Panc1 (cell line): Measurements from ENCODE around the gene CEP128. TPM values are rescaled to one million over a fixed set of nuclear protein-coding genes. Genes with fewer than 3 reads are reported as not detected.

ENCODE experiments used
- ATAC-seq: fragments of 200-7000 bp; cut with Tn5 transposase; 2 replicates; pipeline ENCODE4 v1.9.1; 2020; ENCODE audit warnings: mild to moderate bottlenecking, moderate library complexity
- BruUV-seq: library from RNA; stranded (reverse); fragments of 400-500 nt; replicated peaks from 2 replicates; lab custom pipeline; 2021; lab: Mats Ljungman, UMichigan
- CTCF ChIA-PET: fragments of 300-600 bp; sonication (Branson Sonifier 250); formaldehyde crosslinking; loops from one replicate; lab custom pipeline; 2022; ENCODE audit warnings: antibody characterized with exemption; lab: Charles Lee
- POLR2A ChIA-PET: fragments of 300-600 bp; sonication (Branson Sonifier 250); formaldehyde crosslinking; loops from one replicate; lab custom pipeline; 2022; ENCODE audit warnings: antibody characterized with exemption; lab: Charles Lee
- DNase-seq: peaks from one replicate; pipeline ENCODE4 v3.0.0-alpha.2; 2010; ENCODE audit warnings: low read depth, low spot score
- H3K27ac ChIP-seq: 2 replicates; pipeline ENCODE4 v1.5.1; 2011; ENCODE audit warnings: mild to moderate bottlenecking, low read length, inconsistent platforms
- H3K27me3 ChIP-seq: fragments of 200-500 bp; sonication (Bioruptor generic); 2 replicates; pipeline ENCODE4 v1.6.0; 2014; ENCODE audit warnings: low read length, inconsistent platforms; ENCODE audit not compliant: control insufficient read depth, insufficient read depth
- H3K36me3 ChIP-seq: fragments of 200-500 bp; sonication (Bioruptor generic); 2 replicates; pipeline ENCODE4 v1.5.1; 2014; ENCODE audit warnings: inconsistent platforms, mild to moderate bottlenecking, low read length, moderate library complexity; ENCODE audit not compliant: control insufficient read depth, insufficient read depth
- H3K4me1 ChIP-seq: 2 replicates; pipeline ENCODE4 v1.5.1; 2011; ENCODE audit warnings: inconsistent platforms, mild to moderate bottlenecking, low read length, moderate library complexity; ENCODE audit not compliant: control insufficient read depth, insufficient read depth
- H3K4me3 ChIP-seq, 2 experiments: 2 replicates each; pipeline ENCODE4 v1.5.1; 2011 to 2012; ENCODE audit warnings: low read depth in 2 of 2, low read length in 2 of 2, mild to moderate bottlenecking in 2 of 2, inconsistent platforms in 1 of 2, moderate library complexity in 1 of 2
- H3K9me3 ChIP-seq: fragments of 200-500 bp; sonication (Bioruptor generic); 2 replicates; pipeline ENCODE4 v1.5.1; 2014; ENCODE audit warnings: low read depth, mild to moderate bottlenecking, inconsistent platforms, low read length, moderate library complexity; ENCODE audit not compliant: control insufficient read depth, insufficient read depth
- POLR2AphosphoS5 ChIP-seq: IDR thresholded peaks from 2 replicates; pipeline ENCODE4 v1.6.1; 2012; ENCODE audit warnings: mild to moderate bottlenecking, low read depth, low read length, moderate library complexity
- REST ChIP-seq, 2 experiments: IDR thresholded peaks; 2 replicates each; pipeline ENCODE4 v1.6.1; 2011 to 2012; ENCODE audit warnings: low read depth in 2 of 2, control low read depth in 1 of 2, low read length in 1 of 2, mild to moderate bottlenecking in 1 of 2, moderate library complexity in 1 of 2; ENCODE audit not compliant: insufficient read depth in 1 of 2
- SIN3A ChIP-seq: IDR thresholded peaks from 2 replicates; pipeline ENCODE4 v1.6.1; 2012; ENCODE audit warnings: low read depth, mild to moderate bottlenecking, low read length, moderate library complexity, borderline replicate concordance; ENCODE audit not compliant: insufficient read depth
- TCF7L2 ChIP-seq: IDR thresholded peaks from 2 replicates; pipeline ENCODE4 v1.6.1; 2011; ENCODE audit warnings: mild to moderate bottlenecking, low read depth, low read length, inconsistent platforms
- in situ Hi-C: cut with HindIII; loops from 2 replicates; pipeline ENCODE4 v1.10.0; 2016; ENCODE audit warnings: low sequenced_read_pairs, low pct_unique_long_range_greater_than_20kb
- intact Hi-C: fragments of 100-400 bp; cut with micrococcal nuclease; formaldehyde crosslinking; loops from one replicate; pipeline ENCODE4 v1.10.0; 2022; ENCODE audit not compliant: unreplicated experiment
- total RNA-seq: library from RNA; stranded (reverse); gene quantifications from one replicate; pipeline ENCODE4 v1.2.1, GENCODE V29; 2021; ENCODE audit not compliant: unreplicated experiment
- TF ChIP-seq, protein P1 (sequence below): fragments of 450-650 bp; IDR thresholded peaks from 2 replicates; pipeline ENCODE4 v1.5.1; 2017; ENCODE audit warnings: mild to moderate bottlenecking

CEP128 gene
- total RNA-seq, 1 experiment from 2014 or later = 9.3 TPM

DNA sequence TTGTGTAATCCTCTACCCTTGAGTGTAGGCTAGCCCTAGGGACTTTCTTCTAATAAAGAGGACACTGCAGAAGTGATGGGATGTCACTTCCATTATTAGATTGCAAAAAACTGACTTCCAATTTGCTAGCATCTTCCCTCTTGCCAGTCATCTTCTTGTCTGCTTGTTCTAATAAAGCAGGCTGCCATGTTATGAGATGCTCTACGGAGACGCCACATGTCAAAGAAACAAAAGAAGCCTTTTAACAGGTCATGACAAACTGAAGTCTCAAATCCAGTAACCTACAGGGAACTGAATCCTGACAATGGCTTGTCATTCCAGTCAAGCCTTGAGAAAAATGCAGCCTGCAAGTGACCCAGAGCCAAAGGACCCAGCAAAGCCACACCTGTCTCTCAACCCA lies 76.0 kb downstream of the CEP128 start:
- DNase-seq (no peak), ATAC-seq (no peak)
- no peak overlapping the region for H3K27ac ChIP-seq
- ChIA-PET POLR2A (no interaction called here), CTCF (no interaction called here)
- peaks cover 13% of the 10 kb centered on the region for H3K9me3 ChIP-seq
- intact Hi-C loops (no loop called here), in situ Hi-C loops (no loop called here)
- H3K27me3 ChIP-seq = no peaks in the 10 kb centered on the region
- no peaks in the 10 kb centered on the region for H3K4me1 ChIP-seq
- TF ChIP-seq POLR2AphosphoS5 = no peak
- no peak for TF ChIP-seq REST (IDR thresholded peaks at IDR 0.05; ENCODE audit: insufficient read depth in 1 of 2, low read depth in 2 of 2, low read length in 1 of 2)
- TF ChIP-seq TCF7L2 = no peak
- TF ChIP-seq, protein P1, sequence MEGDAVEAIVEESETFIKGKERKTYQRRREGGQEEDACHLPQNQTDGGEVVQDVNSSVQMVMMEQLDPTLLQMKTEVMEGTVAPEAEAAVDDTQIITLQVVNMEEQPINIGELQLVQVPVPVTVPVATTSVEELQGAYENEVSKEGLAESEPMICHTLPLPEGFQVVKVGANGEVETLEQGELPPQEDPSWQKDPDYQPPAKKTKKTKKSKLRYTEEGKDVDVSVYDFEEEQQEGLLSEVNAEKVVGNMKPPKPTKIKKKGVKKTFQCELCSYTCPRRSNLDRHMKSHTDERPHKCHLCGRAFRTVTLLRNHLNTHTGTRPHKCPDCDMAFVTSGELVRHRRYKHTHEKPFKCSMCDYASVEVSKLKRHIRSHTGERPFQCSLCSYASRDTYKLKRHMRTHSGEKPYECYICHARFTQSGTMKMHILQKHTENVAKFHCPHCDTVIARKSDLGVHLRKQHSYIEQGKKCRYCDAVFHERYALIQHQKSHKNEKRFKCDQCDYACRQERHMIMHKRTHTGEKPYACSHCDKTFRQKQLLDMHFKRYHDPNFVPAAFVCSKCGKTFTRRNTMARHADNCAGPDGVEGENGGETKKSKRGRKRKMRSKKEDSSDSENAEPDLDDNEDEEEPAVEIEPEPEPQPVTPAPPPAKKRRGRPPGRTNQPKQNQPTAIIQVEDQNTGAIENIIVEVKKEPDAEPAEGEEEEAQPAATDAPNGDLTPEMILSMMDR = no peak
- TF ChIP-seq SIN3A = no peak
- H3K36me3 ChIP-seq = no peaks in the 10 kb centered on the region
- no TSS peak for BruUV-seq
- no peak overlapping the region for H3K4me3 ChIP-seq

- TF ChIP-seq, protein P1 = peak; percentile 11; the same call in 1 of the 2 replicates
- no peak for TF ChIP-seq SIN3A
- intact Hi-C loops (no loop called here), in situ Hi-C loops (no loop called here)
- no TSS peak for BruUV-seq
- H3K27ac ChIP-seq = no peak overlapping the region
- POLR2A ChIA-PET = no interaction called here
- DNase-seq = no peak
- H3K27me3 ChIP-seq = no peaks in the 10 kb centered on the region
- no peak overlapping the region for H3K4me3 ChIP-seq
- peaks cover 2% of the 10 kb centered on the region for H3K9me3 ChIP-seq
- ATAC-seq = no peak
- CTCF ChIA-PET = interaction anchor here (0.7 kb wide), 1 partner anchor 702 kb away, joined by 3 read pairs; no protein-coding TSS in a partner anchor
- no peaks in the 10 kb centered on the region for H3K4me1 ChIP-seq
- no peaks in the 10 kb centered on the region for H3K36me3 ChIP-seq
These were observed 78.6 kb downstream of the CEP128 start for GRCh38 chr14:80862983-80863382.
